GM12892 (cell line): Measurements from ENCODE around the gene TIMM8A.
"Not testable (repeated sequence)": the region's sequence is repeated elsewhere in the genome, so short reads cannot be mapped to it uniquely, and the experiment has no call there.

ENCODE experiments used
- DNase-seq: peaks from one replicate; pipeline ENCODE4 v3.0.0; 2011; ENCODE audit not compliant: insufficient read length
- FAIRE-seq: peaks from 2 replicates; lab custom pipeline; 2011; peaks lifted over from hg19 to GRCh38; lab: Jason Lieb, UNC
- POLR2A ChIP-seq: IDR thresholded peaks from 2 replicates; pipeline ENCODE4 v1.6.1; 2011; ENCODE audit warnings: low read depth, low read length, control low read depth
- POLR2AphosphoS5 ChIP-seq: IDR thresholded peaks from 2 replicates; pipeline ENCODE4 v1.6.1; 2011; ENCODE audit warnings: low read depth, low read length, control low read depth
- TAF1 ChIP-seq: IDR thresholded peaks from 2 replicates; pipeline ENCODE4 v1.6.1; 2011; ENCODE audit warnings: low read depth, mild to moderate bottlenecking, control low read depth, low read length, borderline replicate concordance

TIMM8A gene

DNA sequence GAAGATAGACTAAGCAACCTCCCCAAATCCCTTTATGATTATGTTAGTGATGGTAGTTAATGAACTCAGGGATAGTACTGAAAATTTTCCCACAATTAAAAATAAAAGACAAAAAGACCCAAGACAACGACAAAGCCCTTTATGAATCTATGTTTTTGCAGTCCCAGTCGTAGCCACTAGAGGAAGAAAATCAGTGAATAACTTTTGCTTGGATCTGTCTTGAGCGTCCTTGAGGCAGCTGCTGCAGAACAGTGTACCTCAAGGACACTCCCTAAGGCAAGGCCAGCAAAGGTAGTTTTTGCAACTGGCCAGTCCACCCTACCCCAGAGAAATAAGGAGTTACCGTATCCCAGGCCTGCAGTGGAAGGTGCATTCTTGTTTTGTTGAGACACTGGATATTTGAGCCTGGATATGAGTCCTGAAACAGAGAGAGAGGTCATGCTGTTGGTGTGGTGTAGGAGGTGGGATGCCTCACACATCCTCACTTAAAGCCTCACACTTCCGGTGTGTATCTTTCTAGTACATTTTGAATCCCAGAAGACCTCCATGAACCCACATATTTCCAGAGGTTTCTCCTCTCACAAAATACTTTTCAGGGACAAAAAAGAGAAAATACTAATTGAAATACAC is 8.7 kb upstream of the TIMM8A start:
- FAIRE-seq (peak; percentile 14), DNase-seq (no peak)
- no peak for TF ChIP-seq POLR2A
- no peak for TF ChIP-seq POLR2AphosphoS5

GRCh38 chrX:101349193-101349562 is 636 bp upstream of the TIMM8A start:
- FAIRE-seq (no peak), DNase-seq (no peak)
- TF ChIP-seq POLR2A (no peak), TAF1 (no peak), POLR2AphosphoS5 (no peak)

- FAIRE-seq (no peak), DNase-seq (no peak)
- no peak for TF ChIP-seq POLR2AphosphoS5
- no peak for TF ChIP-seq POLR2A
- TF ChIP-seq TAF1 = no peak
Observed at GRCh38 chrX:101347859-101348451, 587 bp downstream of the TIMM8A start.

DNA sequence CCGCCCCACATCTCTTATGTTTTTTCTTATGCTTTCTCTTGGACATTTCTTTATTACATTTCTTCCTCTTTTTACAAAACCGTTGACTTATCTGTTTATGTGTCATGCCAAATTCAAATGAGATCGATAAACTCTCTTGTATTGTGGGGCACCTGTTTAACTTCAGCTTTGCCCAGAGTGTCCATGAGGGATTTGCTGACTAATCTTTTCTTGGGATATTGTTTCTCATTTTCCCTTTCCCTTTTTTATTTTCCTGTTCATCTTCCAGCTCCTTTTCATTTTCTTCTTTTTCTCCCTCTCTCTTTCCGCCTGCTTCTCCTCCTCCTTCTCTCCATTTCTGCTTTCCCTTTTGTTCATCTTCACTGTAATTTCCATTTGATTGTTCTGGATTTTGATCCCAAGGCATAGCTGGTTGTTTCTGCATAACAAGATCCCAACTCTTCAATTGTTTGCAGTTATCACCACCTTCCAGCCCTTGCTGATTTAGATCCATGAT is 10.7 kb downstream of the TIMM8A start:
- no peak for DNase-seq

GRCh38 chrX:101334310-101334709 is 14.2 kb downstream of the TIMM8A start:
- not testable (repeated sequence) for FAIRE-seq, DNase-seq

More for the DNA sequence above, 10.7 kb downstream of the TIMM8A start:
- FAIRE-seq = no peak
- no peak for TF ChIP-seq TAF1
- no peak for TF ChIP-seq POLR2AphosphoS5
- no peak for TF ChIP-seq POLR2A

GRCh38 chrX:101326600-101326999 is 21.9 kb downstream of the TIMM8A start:
- FAIRE-seq = not testable (repeated sequence)

DNA sequence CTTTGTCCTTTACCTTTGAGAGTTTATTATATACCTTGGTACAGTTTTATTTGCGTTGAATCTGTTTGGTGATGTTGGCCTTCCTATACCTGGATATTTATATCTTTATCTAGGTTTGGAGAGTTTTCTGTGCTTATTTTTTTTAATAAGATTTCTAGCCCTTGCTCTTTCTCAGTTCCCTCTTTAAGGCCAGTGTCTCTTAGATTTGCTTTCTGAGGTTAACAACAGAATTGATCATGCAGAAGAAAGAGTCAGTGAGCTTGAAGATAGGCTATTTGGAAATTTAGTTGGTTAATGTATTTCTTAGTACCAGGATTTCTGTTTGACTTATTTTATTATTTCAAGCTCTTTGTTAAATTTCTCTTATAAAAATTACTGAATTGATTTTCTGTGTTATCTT is 44.8 kb downstream of the TIMM8A start:
- TF ChIP-seq POLR2AphosphoS5 (no peak), POLR2A (no peak), TAF1 (no peak)
- DNase-seq (no peak), FAIRE-seq (no peak)

More at GRCh38 chrX:101326600-101326999, 21.9 kb downstream of the TIMM8A start:
- DNase-seq = not testable (repeated sequence)
